ENCODE measurements around the gene PDLIM1. TPM values are rescaled to one million over a fixed set of nuclear protein-coding genes. Genes with fewer than 3 reads are reported as not detected.

The PDLIM1 gene
- total RNA-seq, 2 donors from 2014 or later, result 126 to 130 TPM

DNA sequence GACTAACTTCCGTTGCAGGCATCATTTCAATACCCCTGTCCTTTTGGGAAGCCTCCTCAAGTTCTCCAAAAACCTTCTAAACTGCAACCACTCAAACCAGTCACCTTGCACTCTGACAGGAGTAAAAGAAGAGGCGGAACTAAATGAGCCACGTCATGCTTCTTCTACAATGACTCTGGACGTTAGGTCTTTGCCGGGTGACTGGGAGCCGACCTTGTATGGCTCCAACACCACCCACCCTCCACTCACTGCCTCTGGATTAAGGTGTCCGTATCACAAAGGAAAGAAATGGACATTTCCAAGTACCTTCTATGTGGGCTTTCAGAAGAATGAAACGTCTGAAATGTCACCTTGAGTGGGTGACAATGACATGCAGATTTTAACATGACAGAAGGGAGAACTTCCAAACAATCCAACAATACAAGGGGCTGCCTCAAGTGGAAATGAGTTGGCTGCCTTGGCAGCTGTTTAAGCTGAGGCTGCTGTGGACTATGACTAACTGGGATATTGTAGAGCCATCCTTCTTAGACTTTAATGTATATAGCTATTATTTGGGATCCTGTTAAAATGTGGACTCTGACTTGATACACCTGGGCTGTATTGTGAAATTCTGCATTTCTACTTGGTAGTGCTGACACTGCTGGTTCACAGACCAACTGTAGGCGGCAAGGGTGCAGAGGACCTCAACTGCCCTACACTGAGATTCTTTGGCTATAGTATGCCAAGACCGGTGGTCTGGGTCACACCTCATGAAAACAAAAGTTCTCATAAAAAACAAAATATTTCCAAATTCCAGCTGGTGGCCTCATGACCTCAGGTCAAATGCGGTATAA, 33.8 kb upstream of the PDLIM1 start:
- peak overlapping the region in 1 of 2 donors; percentile 11 for H3K27ac ChIP-seq
- DNase-seq (ENCODE audit: low spot score), result no peak
- no peak overlapping the region for H3K4me3 ChIP-seq
- peaks cover 73% of the 10 kb centered on the region for H3K36me3 ChIP-seq
- peaks cover 0 to 36% of the 10 kb centered on the region in 2 donors for H3K4me1 ChIP-seq
- TF ChIP-seq, protein P1, sequence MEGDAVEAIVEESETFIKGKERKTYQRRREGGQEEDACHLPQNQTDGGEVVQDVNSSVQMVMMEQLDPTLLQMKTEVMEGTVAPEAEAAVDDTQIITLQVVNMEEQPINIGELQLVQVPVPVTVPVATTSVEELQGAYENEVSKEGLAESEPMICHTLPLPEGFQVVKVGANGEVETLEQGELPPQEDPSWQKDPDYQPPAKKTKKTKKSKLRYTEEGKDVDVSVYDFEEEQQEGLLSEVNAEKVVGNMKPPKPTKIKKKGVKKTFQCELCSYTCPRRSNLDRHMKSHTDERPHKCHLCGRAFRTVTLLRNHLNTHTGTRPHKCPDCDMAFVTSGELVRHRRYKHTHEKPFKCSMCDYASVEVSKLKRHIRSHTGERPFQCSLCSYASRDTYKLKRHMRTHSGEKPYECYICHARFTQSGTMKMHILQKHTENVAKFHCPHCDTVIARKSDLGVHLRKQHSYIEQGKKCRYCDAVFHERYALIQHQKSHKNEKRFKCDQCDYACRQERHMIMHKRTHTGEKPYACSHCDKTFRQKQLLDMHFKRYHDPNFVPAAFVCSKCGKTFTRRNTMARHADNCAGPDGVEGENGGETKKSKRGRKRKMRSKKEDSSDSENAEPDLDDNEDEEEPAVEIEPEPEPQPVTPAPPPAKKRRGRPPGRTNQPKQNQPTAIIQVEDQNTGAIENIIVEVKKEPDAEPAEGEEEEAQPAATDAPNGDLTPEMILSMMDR (IDR thresholded peaks at IDR 0.05), result no peak
- no peaks in the 10 kb centered on the region for H3K9me3 ChIP-seq
- H3K27me3 ChIP-seq, result no peaks in the 10 kb centered on the region

DNA sequence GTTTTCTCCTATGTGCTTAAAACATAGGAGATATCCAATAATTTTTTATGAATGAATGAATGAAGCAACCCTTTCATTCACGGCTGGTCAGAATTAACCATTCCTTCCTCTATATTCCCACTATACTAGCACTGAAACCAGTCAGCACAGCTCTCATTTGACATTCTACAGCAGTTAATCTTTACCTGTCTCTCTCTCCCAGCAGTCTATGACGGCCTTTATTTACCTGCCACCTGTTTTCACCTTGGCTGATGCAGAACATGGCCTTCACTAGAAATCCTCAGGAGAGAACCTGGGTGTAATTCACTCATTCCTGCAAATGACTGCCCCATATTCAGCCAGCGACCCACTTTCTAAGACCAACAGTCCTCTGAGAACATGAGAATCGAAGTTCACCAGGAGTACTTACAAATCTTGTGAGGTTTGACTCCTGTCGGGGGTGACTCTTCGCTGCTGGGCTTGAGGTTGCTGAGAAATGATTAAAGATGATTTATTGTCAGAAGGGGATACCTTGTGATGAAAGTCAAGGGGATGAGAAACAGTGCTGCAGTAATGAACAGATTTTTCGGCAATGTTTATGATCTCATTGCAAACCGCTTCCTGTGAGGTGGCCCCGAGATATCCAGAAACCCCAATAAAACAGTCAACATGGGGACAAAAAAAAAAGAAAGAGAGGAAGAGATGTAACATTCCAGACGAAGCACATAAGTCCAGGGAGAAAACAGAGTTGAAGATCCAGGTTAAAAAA, 30.9 kb upstream of the PDLIM1 start:
- H3K27ac ChIP-seq, result no peak overlapping the region
- H3K36me3 ChIP-seq, result peaks cover 87% of the 10 kb centered on the region
- no peak overlapping the region for H3K4me3 ChIP-seq
- H3K9me3 ChIP-seq, result no peaks in the 10 kb centered on the region
- TF ChIP-seq, protein P1 (IDR thresholded peaks at IDR 0.05), result no peak
- H3K4me1 ChIP-seq, result peaks cover 0 to 12% of the 10 kb centered on the region in 2 donors
- H3K27me3 ChIP-seq, result no peaks in the 10 kb centered on the region
- DNase-seq (ENCODE audit: low spot score), result no peak

DNA sequence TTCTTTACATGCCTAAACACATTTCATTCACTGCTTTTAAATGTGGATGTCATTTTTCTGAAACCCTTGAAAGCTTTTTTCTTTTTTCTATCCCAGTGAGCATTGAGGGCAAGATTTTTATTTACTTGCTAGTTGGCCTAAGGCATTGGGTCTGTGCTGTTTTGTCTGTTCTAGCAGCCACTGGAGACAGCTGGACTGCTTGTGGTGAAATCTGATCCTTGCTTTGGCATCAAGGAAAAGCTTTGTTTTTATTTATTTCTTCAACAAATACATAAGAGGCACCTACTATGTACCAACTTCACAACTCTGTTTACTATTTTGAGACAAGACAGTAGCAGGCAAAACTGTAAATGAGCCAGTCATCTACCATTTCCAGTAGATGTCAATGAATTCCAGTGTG, 28.4 kb upstream of the PDLIM1 start:
- H3K27ac ChIP-seq, result no peak overlapping the region
- TF ChIP-seq, protein P1 (IDR thresholded peaks at IDR 0.05), result no peak
- no peak overlapping the region for H3K4me3 ChIP-seq
- no peaks in the 10 kb centered on the region for H3K9me3 ChIP-seq
- peaks cover 94% of the 10 kb centered on the region for H3K36me3 ChIP-seq
- H3K27me3 ChIP-seq, result no peaks in the 10 kb centered on the region
- no peak for DNase-seq (ENCODE audit: low spot score)
- peaks cover 0 to 19% of the 10 kb centered on the region in 2 donors for H3K4me1 ChIP-seq

DNA sequence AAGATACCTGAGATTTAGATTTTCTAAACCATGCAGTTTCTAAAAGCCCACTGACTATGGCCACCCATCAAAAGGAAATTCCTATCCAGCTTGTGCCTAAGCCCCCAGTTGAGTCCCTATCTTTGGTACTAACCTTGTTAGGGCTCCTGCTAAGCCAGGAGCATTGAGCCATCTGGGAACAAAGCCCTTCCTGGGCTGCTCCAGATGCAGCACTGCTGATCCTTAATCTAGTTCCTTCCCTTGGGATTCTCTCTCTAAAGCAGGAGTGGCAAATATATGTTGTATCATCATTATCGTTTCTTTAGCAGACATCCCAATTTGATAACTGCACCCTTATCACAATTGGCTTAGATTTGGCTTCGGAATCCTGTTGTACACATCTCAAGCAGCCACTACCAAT, 24.7 kb upstream of the PDLIM1 start:
- no peak overlapping the region for H3K27ac ChIP-seq
- H3K4me3 ChIP-seq, result no peak overlapping the region
- H3K4me1 ChIP-seq, result peaks cover 0 to 43% of the 10 kb centered on the region in 2 donors
- H3K9me3 ChIP-seq, result no peaks in the 10 kb centered on the region
- no peaks in the 10 kb centered on the region for H3K27me3 ChIP-seq
- H3K36me3 ChIP-seq, result peaks cover 82% of the 10 kb centered on the region
- TF ChIP-seq, protein P1 (IDR thresholded peaks at IDR 0.05), result no peak
- no peak for DNase-seq (ENCODE audit: low spot score)

DNA sequence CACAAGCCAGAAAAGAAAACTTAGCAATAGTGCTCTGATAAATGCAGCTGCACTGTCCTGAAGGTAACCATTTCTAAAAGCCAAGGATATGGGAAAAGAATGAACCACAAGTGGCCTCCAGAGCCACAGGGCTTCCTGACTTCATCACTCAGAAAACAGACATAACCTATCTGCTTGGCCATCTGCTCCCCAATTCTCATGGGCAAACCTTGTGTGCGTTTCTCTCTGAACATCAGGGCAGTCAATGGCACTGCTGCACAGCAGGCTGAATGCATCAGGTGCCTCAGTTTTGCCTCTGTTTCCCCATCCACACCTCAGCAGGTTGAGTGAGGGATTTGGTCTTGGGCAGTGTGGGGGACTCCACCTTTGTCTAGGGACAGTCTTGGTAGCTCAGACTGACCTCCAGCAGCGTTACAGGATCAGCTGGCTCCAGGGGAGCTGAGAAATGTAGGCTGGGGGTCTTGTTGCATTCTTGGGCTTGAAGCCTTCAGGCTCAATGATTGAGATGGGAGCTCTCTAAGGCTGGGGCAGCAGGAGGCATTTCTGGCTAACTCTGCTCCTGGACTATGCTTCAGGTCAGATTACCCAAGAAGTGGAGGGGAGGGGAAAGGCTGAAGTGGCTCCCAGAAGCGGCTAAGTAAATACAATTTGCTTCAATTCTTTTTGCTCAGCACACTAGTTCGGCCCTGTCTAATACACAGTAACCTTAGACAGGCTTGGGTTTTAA, 23.6 kb upstream of the PDLIM1 start:
- DNase-seq (ENCODE audit: low spot score), result no peak
- peaks cover 0 to 44% of the 10 kb centered on the region in 2 donors for H3K4me1 ChIP-seq
- TF ChIP-seq, protein P1 (IDR thresholded peaks at IDR 0.05), result no peak
- peak overlapping the region in 1 of 2 donors; percentile 5 for H3K27ac ChIP-seq
- H3K4me3 ChIP-seq, result no peak overlapping the region
- no peaks in the 10 kb centered on the region for H3K27me3 ChIP-seq
- peaks cover 70% of the 10 kb centered on the region for H3K36me3 ChIP-seq
- no peaks in the 10 kb centered on the region for H3K9me3 ChIP-seq

Data from right atrium auricular region (tissue), 2 donors.